Left renal cortex interstitium (tissue), 4 donors: ENCODE measurements around the gene ABCC12. TPM values are rescaled to one million over a fixed set of nuclear protein-coding genes. Genes with fewer than 3 reads are reported as not detected.

Source experiments
- DNase-seq, 4 donors: peaks; one replicate each; pipeline ENCODE4 v3.0.0-alpha.2; 2013; ENCODE audit warnings: low read depth in 4 of 4, low spot score in 2 of 4, missing footprints in 1 of 4
- polyA plus RNA-seq, 4 donors: library from polyadenylated mRNA; unstranded; fragments of 120-200 nt; gene quantifications; one replicate each; pipeline ENCODE4 v1.2.1, GENCODE V29; 2013; ENCODE audit not compliant: insufficient read length in 4 of 4

The ABCC12 gene
- polyA plus RNA-seq, 4 donors, result 0.05 to 0.16 TPM; not detected in 2

DNA sequence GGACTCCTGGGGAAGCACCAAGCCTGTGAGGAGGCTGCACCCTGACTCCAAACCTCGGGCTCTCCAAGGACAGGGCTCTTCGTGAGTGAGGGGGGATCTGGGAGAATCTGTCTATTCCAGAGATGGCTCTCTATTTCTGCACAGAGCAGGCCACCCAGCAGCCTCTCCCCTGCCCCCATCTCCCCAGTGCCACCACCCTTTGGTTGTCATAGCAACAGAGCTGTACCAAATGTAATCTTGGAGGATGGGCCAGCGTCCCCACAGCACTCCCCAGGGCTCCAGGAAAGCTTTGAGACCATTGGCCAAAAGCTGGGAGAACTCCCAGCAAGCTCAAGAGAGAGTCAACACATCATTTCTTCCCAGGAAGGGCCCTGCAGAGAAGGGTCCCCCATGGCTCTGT is 49.3 kb downstream of the ABCC12 start:
- no peak for DNase-seq

Other genes with a start within 250 kb of the ABCC12 start
- gene LONP2, start 88.3 kb upstream of the ABCC12 start, polyA plus RNA-seq, result 10 to 100 TPM; 58.0 to 79.5 (median 67.6) TPM
- under 1 TPM; 0.23 to 0.60 (median 0.32) TPM for gene ABCC11, start 91.5 kb upstream of the ABCC12 start, polyA plus RNA-seq
- gene SIAH1, start 229.4 kb upstream of the ABCC12 start, polyA plus RNA-seq, result 10 to 100 TPM; 44.5 to 54.2 (median 48.3) TPM